CD4-positive, alpha-beta T cell treated with Interleukin-15 for 4 hours (primary cell): ENCODE results near the gene PCP4L1.
A peak's percentile ranks its signal among the peaks of the same experiment; 100 is the strongest.
"Not testable (repeated sequence)": the region's sequence is repeated elsewhere in the genome, so short reads cannot be mapped to it uniquely, and the experiment has no call there.

ENCODE experiments used
- DNase-seq: peaks from one replicate; pipeline ENCODE4 v3.0.0-alpha.2; 2020; ENCODE audit warnings: low spot score

The PCP4L1 gene

GRCh38 chr1:161258439-161259344, at the start of gene PCP4L1:
TSS of gene PCP4L1 (plus strand) at chr1:161258745. CDS start at chr1:161258975, 230 bp downstream.
- DNase-seq: peak; percentile 6

- DNase-seq: peak; percentile 72
Measured at GRCh38 chr1:161209790-161210409, 48.6 kb upstream of the PCP4L1 start.

GRCh38 chr1:161214369-161214768, 44.2 kb upstream of the PCP4L1 start:
- DNase-seq: no peak

- DNase-seq: no peak
Measured at GRCh38 chr1:161215076-161215475, 43.5 kb upstream of the PCP4L1 start, which contains the start of gene FCER1G. TSS of gene FCER1G (plus strand) at chr1:161215295. CDS start at chr1:161215322, 27 bp downstream.

- DNase-seq: no peak
Measured at GRCh38 chr1:161216945-161217712, 41.4 kb upstream of the PCP4L1 start.

DNA sequence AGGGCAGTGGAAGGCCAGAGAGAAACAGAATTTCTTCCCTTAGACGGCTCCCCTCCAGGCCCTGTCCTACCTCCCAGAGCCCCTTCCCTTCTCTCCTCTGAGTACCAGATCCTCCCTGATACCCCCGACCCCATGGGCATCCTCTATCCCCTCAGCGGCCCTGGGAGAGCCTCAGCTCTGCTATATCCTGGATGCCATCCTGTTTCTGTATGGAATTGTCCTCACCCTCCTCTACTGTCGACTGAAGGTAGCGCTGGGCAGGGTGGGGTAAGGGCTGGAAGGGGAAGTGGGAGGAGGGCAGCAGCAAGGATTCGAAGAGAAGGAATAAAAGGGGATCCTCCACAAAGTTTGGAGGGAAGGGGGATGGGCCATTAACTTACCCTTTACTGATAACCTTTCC, 40.7 kb upstream of the PCP4L1 start:
- no peak for DNase-seq

GRCh38 chr1:161218301-161219077, 40.1 kb upstream of the PCP4L1 start:
- no peak for DNase-seq

DNA sequence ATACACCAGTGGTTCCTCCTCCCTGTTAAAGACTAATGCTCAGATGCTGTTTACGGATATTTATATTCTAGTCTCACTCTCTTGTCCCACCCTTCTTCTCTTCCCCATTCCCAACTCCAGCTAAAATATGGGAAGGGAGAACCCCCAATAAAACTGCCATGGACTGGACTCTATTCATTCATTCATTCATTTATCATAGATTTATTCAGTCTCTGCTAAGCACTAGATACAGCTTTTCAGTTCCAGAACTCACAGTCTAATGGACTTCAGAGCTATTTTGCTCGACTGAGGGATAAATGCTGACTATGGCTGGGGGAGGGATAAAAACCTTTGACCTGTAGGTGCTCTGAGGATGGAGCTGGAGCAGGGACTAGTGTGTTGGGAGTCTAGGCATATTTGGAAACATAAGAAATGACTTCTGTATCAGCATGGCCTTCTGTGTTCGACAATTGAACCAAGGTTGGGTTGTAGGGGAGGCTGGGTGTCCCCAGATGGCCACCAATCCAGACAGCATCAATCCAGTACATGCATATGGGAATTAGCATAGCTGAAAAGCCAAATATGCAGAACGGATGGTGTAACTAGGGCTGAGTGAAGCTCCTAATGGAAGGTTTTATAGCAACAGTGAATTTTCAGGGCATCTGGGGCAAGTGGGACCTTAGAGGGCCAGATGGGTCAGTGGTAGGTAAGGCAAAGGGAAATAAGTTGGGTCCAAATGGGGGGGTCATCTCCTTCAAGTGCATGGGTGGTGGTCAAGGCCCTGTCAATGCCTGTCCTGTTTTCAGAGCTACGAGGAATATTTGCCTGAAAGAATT, 39.3 kb upstream of the PCP4L1 start:
- DNase-seq: no peak

DNA sequence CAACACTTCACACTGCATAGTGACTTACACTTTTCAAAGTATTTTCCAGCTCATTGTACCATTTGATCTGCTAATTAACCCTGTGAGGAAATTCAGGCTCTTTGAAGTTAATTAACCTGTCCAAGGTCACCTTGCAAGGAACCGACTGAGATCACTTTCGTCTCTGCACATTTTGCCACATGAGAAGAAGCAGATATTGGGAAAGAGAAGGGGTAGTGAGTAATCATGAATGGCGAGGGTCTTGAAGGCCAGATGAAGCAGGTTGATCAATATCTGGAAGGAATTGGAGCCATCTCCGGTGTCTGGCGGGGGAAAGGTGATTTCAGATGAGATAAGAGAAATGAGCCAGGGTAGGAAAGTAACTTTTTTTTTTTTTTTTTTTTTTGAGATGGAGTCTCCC, 38.5 kb upstream of the PCP4L1 start:
- DNase-seq: no peak

DNA sequence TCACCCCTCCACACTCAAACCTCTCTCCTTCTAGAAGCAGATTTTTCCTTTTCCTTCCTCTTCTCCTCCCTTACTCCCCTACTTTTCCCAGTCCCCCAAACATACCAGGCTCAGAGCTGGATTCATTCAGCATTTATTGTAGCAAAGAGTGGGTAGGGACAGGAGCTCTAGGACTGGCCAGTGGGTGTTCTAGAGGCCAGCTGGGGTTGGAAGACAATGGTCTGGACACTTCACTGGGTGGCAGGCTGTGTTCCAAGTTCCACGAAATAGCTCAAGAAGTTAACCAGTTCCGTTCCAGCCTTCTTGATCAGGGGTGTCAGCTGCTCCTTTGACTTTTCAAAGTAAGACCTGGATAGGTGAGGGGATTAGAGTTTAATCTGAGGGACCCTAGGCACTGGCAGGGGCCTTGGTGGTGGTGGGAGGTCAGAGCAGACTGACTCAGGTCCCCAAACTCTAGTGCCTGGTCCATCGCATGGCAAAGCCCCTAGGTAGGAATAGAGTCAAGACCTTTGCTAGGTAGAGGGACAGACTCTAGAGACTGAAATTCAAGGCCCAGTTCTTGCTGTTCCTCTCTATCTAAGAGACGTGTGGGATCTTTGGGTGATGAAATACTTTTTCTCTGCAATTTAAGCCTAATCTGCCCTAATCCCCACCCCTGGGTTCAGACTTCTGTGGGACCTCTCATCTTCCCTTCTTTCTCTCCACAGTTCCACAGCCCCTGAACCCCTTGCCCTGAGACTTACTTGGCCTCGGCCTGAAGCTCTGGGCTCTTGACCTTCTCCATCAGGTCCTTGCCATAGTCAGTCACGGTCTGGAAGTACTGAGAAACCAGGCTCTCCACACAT, 36.1 kb upstream of the PCP4L1 start:
- no peak for DNase-seq

- DNase-seq: no peak
Measured at GRCh38 chr1:161223805-161224694, 34.5 kb upstream of the PCP4L1 start.

- DNase-seq: not testable (repeated sequence)
Measured at GRCh38 chr1:161224695-161225087, 33.9 kb upstream of the PCP4L1 start.

- DNase-seq: no peak
Measured at GRCh38 chr1:161225178-161225533, 33.4 kb upstream of the PCP4L1 start.

DNA sequence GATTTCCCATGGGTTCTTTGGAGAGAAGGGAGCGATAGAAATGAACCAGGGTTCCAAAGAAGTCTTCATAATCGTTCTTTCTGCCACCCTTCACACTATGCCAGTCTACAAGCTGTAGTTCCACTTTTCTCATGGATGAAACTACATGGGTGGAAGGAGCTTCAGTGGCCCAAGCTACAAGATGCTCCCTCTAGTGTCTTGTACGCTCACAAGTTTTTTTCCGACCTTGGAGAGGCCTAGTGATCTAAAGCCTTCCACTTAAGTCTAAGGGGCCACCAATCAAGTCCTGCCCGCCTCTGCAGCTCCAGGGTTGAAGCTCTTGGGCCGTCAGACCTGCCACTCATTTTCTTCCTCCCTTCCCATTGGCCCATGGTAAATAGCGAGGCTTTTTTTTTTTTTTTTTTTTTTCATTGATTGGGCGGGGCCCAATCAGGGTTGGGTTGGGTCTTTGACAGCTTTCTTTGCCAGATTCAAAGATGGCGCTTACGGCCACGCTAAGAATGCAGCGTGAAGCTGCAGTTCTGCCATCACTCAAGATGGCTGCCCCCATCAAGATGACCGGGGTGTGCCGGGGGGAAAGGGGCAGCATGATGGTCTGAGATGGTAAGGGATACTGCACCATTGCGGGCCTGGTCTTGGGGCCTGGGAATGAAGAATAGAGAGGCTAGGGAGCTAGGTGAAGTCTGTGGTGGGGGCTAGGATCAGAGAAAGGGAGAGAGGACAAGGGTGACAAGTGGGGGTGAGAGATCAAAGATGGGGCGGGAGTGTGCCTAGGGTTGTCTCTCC, 32.8 kb upstream of the PCP4L1 start, which contains the start of gene TOMM40L:
TSS of gene TOMM40L (plus strand) at position 527 of the 786 bp plus-strand sequence. CDS start 430 bp downstream, outside the sequence.
- peak; percentile 96 for DNase-seq

- DNase-seq: no peak
Measured at GRCh38 chr1:161226320-161226711, 32.2 kb upstream of the PCP4L1 start.

- DNase-seq: no peak
Measured at GRCh38 chr1:161226759-161227158, 31.8 kb upstream of the PCP4L1 start.

DNA sequence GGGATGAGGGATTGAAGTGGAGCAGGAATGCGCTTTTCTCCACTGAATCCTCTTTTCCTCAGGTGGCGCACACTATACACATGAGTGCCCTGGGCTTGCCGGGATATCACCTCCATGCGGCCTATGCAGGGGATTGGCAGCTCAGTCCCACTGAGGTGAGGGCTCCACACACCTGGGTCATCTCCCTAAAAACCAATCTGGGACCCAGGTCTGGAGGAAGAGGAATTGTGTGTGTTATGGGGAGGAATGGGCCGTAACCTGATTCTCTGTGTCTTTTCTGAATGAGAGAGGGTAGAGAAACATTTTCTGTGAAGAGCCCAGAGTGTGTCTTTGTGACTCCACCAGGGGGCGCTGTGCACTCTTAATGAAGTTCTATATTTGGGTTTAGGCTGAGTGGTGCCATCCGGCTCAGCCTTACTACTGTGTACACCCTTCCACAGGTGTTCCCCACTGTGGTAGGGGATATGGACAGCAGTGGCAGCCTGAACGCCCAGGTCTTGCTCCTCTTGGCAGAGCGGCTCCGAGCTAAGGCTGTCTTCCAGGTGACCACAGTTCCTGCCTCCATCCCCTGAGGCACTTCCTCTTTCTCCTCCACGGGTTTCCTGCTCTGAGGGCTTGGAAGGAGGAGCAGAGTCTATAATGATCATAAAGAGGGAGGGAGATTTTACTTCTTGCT, 31.2 kb upstream of the PCP4L1 start:
- peak; percentile 89 for DNase-seq
